CD4-positive, alpha-beta T cell (primary cell): ENCODE measurements around the gene SPTBN4. TPM values are rescaled to one million over a fixed set of nuclear protein-coding genes. Genes with fewer than 3 reads are reported as not detected.
A peak's percentile ranks its signal among the peaks of the same experiment; 100 is the strongest.

ENCODE experiments used
- ATAC-seq: fragments of 200-7000 bp; cut with Tn5 transposase; one replicate; pipeline ENCODE4 v1.10.0; 2022; ENCODE audit warnings: mild to moderate bottlenecking; ENCODE audit not compliant: poor library complexity
- CTCF ChIA-PET: fragments of 350-600 bp; sonication (Branson Sonifier 250); formaldehyde crosslinking; loops from one replicate; lab custom pipeline; 2021; ENCODE audit warnings: antibody characterized with exemption, inconsistent platforms; lab: Charles Lee
- POLR2A ChIA-PET: fragments of 350-600 bp; sonication (Branson Sonifier 250); formaldehyde crosslinking; loops from one replicate; lab custom pipeline; 2021; ENCODE audit warnings: antibody characterized with exemption, inconsistent platforms; lab: Charles Lee
- DNase-seq, 14 experiments: peaks; one replicate each; pipeline ENCODE4 v3.0.0-alpha.2; 2013 to 2020; ENCODE audit warnings: mixed read lengths in 2 of 14
- H3K27ac ChIP-seq, 2 donors: one replicate each; pipeline versions ENCODE4 v1.5.1 to v1.7.0; 2013; ENCODE audit warnings: low read length in 2 of 2, low read depth in 1 of 2, mild to moderate bottlenecking in 1 of 2
- H3K27me3 ChIP-seq, 2 experiments: 1 replicate in 1 of 2; 2 replicates in 1 of 2; pipeline versions ENCODE4 v1.6.1 to v1.7.0; 2013; ENCODE audit warnings: low read length in 2 of 2, control low read depth in 1 of 2, mild to moderate bottlenecking in 1 of 2, moderate library complexity in 1 of 2; ENCODE audit not compliant: insufficient read depth in 2 of 2, control insufficient read depth in 1 of 2
- H3K36me3 ChIP-seq: one replicate; pipeline ENCODE4 v1.6.1; 2013; ENCODE audit warnings: low read length, control low read depth; ENCODE audit not compliant: insufficient read depth
- H3K4me1 ChIP-seq: one replicate; pipeline ENCODE4 v1.6.1; 2013; ENCODE audit warnings: low read length, control low read depth; ENCODE audit not compliant: insufficient read depth
- H3K4me3 ChIP-seq: one replicate; pipeline ENCODE4 v1.5.1; 2013; ENCODE audit warnings: mild to moderate bottlenecking, low read length, moderate library complexity
- H3K9me3 ChIP-seq, 2 experiments: 1 replicate in 1 of 2; 2 replicates in 1 of 2; pipeline versions ENCODE4 v1.6.1 to v1.7.0; 2013; ENCODE audit warnings: low read length in 2 of 2, mild to moderate bottlenecking in 2 of 2, control low read depth in 1 of 2, moderate library complexity in 1 of 2; ENCODE audit not compliant: control insufficient read depth in 1 of 2, insufficient read depth in 1 of 2
- H3K27ac Mint-ChIP-seq: one replicate; pipeline ENCODE4 v1.8.0; 2020; ENCODE audit warnings: mixed read lengths
- H3K27me3 Mint-ChIP-seq: one replicate; pipeline ENCODE4 v1.8.0; 2021; ENCODE audit warnings: mixed read lengths
- H3K36me3 Mint-ChIP-seq: one replicate; pipeline ENCODE4 v1.8.0; 2021; ENCODE audit warnings: low read depth, mixed read lengths
- H3K4me1 Mint-ChIP-seq: one replicate; pipeline ENCODE4 v1.8.0; 2021; ENCODE audit warnings: low read depth, mixed read lengths
- H3K4me3 Mint-ChIP-seq: one replicate; pipeline ENCODE4 v1.8.0; 2020; ENCODE audit warnings: mild to moderate bottlenecking, mixed read lengths
- H3K9me3 Mint-ChIP-seq: one replicate; pipeline ENCODE4 v1.8.0; 2020; ENCODE audit warnings: mixed read lengths
- CTCF ChIP-seq: fragments of 200-600 bp; IDR thresholded peaks from one replicate; pipeline ENCODE4 v1.8.0; 2022; ENCODE audit warnings: antibody characterized with exemption, mild to moderate bottlenecking
- intact Hi-C, 2 experiments: fragments of 100-400 bp; cut with DNase I in 1 of 2; cut with micrococcal nuclease in 1 of 2; formaldehyde crosslinking; loops; one replicate each; pipeline versions ENCODE4 v1.15.1 to v1.9.0; 2023 to 2025; cut with DNase I, micrococcal nuclease
- total RNA-seq, 174 experiments: library from RNA in 2 of 174; stranded (reverse) in 2 of 174; gene quantifications; one replicate each; pipeline ENCODE4 v1.2.3 and lab custom pipeline; 2021 to 2026

The SPTBN4 gene
- total RNA-seq, 2 experiments from 2014 or later, result 0.59 to 0.88 TPM

DNA sequence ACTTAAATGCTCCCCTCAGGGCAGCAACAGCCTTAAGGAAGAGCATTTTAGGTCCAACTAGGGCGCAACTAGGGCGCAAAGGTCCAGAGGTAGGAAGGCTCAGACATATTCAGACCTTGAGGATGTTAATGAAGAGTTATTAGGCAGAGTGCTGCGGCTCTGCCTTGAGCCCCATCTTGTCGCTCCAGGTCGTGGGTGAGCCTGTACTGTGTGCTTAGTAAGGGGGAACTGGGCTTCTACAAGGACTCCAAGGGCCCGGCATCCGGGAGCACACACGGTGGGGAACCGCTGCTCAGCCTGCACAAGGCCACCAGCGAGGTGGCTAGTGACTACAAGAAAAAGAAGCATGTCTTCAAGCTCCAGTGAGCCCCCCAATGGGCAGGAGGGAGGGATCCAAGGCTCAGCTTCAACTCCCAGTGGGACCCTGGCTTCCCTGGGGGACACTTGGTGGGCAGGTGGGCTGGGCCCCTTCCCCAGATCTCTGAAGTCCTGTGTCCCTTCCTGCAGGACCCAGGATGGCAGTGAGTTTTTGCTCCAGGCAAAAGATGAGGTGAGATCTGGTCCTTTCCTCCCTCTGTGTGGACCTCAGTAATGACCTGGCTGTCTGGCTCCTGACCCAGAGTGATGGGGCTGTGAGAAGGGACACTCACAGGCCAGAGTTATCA is 105.2 kb downstream of the SPTBN4 start:
- TF ChIP-seq CTCF, result no peak
- H3K9me3 Mint-ChIP-seq, result peaks cover 2% of the 10 kb centered on the region
- no peaks in the 10 kb centered on the region for H3K9me3 ChIP-seq
- no peaks in the 10 kb centered on the region for H3K36me3 ChIP-seq
- H3K4me1 Mint-ChIP-seq, result peaks cover 32% of the 10 kb centered on the region
- no peak for DNase-seq
- H3K27ac ChIP-seq, result no peak overlapping the region
- no peak for ATAC-seq
- no peak overlapping the region for H3K4me3 Mint-ChIP-seq
- peaks cover 11% of the 10 kb centered on the region in 2 experiments for H3K27me3 ChIP-seq
- no peak overlapping the region for H3K27ac Mint-ChIP-seq
- H3K27me3 Mint-ChIP-seq, result peaks cover 21% of the 10 kb centered on the region
- ChIA-PET CTCF (interaction anchor here (0.9 kb wide), 1 partner anchor 34 kb away, joined by 3 read pairs; no protein-coding TSS in a partner anchor), POLR2A (no interaction called here)
- peaks cover 44% of the 10 kb centered on the region for H3K4me1 ChIP-seq
- intact Hi-C loops, result loop anchor here in 1 of 2 experiments (5.0 kb wide), 1 partner anchor 225 kb away; the partner anchor contains the start of genes C19orf47 and PLD3
- H3K36me3 Mint-ChIP-seq, result peaks cover 5% of the 10 kb centered on the region
- H3K4me3 ChIP-seq, result no peak overlapping the region

GRCh38 chr19:40575326-40575725 is 108.5 kb downstream of the SPTBN4 start:
- Mint-ChIP-seq H3K27me3 (no peaks in the 10 kb centered on the region), H3K4me3 (peak overlapping the region; percentile 78), H3K36me3 (peaks cover 30% of the 10 kb centered on the region), H3K4me1 (peaks cover 40% of the 10 kb centered on the region), H3K27ac (peak overlapping the region; percentile 71), H3K9me3 (peaks cover 2% of the 10 kb centered on the region)
- CTCF ChIA-PET, result no interaction called here
- H3K27me3 ChIP-seq, result no peaks in the 10 kb centered on the region
- H3K4me3 ChIP-seq, result no peak overlapping the region
- POLR2A ChIA-PET, result interaction anchor here (0.7 to 1.3 kb wide), 2 partner anchors 29 to 30 kb away, joined by 3 to 4 read pairs; no protein-coding TSS in a partner anchor
- intact Hi-C loops, result loop anchor here in 1 of 2 experiments (5.0 kb wide), 2 partner anchors 108 to 128 kb away; partner anchors contain the start of genes BLVRB and SPTBN4
- H3K36me3 ChIP-seq, result peaks cover 22% of the 10 kb centered on the region
- H3K4me1 ChIP-seq, result peaks cover 49% of the 10 kb centered on the region
- ATAC-seq (no peak), DNase-seq (no peak)
- H3K9me3 ChIP-seq, result no peaks in the 10 kb centered on the region
- no peak for TF ChIP-seq CTCF
- no peak overlapping the region for H3K27ac ChIP-seq

DNA sequence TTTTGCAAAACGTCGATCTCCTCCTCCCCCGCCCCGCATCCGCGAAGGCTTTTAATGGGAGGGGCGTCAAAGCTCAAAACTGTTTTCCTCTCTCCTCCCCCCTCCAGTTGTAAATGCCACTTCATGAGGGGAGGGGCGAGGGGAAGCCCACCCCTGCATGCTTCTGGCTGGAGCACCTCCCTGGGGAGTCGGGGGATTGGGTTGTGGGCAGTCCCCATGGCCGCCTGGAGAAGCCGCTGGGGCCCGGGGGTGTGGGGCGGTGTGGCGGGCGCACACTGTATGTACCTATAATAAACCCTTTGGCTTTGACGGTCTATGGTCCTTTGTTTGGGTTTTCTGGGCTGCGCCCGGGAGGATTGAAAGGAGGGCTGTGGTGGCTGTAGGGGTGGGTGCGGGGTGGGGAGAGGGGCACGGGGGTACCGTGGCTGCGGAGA is 109.4 kb downstream of the SPTBN4 start:
- Mint-ChIP-seq H3K9me3 (no peaks in the 10 kb centered on the region), H3K36me3 (peaks cover 38% of the 10 kb centered on the region), H3K27me3 (no peaks in the 10 kb centered on the region), H3K27ac (peak overlapping the region; percentile 83), H3K4me3 (peak overlapping the region; percentile 94), H3K4me1 (peaks cover 33% of the 10 kb centered on the region)
- ATAC-seq (peak; percentile 32), DNase-seq (peak in 7 of 14 experiments; percentile 17 to 61 (median 33))
- Histone ChIP-seq H3K27ac (peak overlapping the region; percentile 46 to 48), H3K9me3 (no peaks in the 10 kb centered on the region), H3K27me3 (no peaks in the 10 kb centered on the region), H3K4me1 (peaks cover 42% of the 10 kb centered on the region), H3K36me3 (peaks cover 30% of the 10 kb centered on the region), H3K4me3 (peak overlapping the region; percentile 97)
- ChIA-PET POLR2A (interaction anchor here (0.7 to 1.3 kb wide), 2 partner anchors 28 to 29 kb away, joined by 3 to 4 read pairs; no protein-coding TSS in a partner anchor), CTCF (no interaction called here)
- intact Hi-C loops, result loop anchor here (2.0 to 5.0 kb wide), 4 partner anchors 19 to 129 kb away; partner anchors contain the start of genes BLVRB (in 1 of the 2) and SPTBN4 (in 1 of the 2)
- TF ChIP-seq CTCF, result no peak
